HG03575 (cell line): ENCODE results near the gene PCDH15.

Experiments
- ATAC-seq: cut with Tn5 transposase; IDR thresholded peaks from one replicate; pipeline ENCODE4 v1.9.1; 2021; ENCODE audit not compliant: unreplicated experiment, insufficient number of reproducible peaks, low FRiP score; ENCODE audit errors: extremely low read depth

PCDH15 gene

GRCh38 chr10:54065106-54065505 is 735.9 kb downstream of the PCDH15 start:
- no peak for ATAC-seq

DNA sequence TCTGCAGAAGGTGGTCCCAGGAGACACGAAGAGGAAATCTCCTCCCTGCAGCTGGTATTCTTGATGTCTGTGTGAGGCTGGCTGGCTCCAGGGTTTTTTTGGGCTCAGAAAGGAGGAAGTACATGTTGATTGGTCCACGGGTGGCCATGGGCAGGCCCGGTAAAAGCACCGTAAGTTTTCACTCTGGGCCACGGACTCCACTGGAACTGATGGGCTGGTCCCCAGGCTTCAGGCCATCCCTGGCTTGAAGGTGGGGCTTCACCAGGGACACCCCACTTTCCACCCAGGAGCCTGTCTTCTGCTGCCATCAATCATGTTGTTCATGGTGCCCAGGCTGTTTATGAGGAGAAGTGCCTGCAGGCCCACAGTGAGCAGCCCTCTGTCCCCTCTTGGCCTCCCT is 736.8 kb downstream of the PCDH15 start:
- no peak for ATAC-seq

DNA sequence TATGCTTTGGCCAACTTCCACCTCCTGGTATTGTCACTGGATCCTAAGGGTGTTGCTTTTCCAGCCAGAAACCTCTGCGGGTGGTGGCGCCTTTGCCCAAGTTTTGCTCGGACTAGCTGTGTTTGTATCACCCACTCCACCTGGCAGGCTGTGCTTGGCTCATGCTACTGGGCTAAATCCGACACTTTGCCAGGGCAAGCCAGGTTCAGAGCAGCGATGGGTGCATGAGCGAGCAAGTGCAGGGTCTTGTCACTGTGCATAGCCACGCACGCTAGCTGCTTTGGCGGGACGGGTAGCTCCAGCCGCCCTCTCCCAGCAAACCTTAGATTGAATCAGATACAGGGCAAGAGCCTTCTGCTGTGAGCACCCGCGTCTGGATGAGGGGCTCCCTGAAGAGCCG is 737.5 kb downstream of the PCDH15 start:
- no peak for ATAC-seq

- no peak for ATAC-seq
Measured at GRCh38 chr10:54060572-54060971, 740.5 kb downstream of the PCDH15 start.

DNA sequence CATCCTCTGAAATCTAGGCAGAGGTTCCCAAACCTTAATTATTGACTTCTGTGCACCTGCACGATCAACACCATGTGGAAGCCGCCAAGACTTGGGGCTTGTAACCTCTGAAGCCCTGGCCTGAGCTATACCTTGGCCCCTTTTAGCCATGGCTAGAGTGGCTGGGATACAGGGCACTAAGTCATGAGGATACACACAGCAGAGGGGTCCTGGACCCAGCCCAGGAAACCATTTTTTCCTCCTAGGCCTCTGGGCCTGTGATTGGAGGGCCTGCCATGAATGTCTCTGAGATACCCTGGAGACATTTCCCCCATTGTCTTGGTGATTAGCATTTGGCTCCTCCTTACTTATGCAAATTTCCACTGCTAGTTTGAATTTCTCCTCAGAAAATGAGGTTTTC is 743.7 kb downstream of the PCDH15 start:
- no peak for ATAC-seq

DNA sequence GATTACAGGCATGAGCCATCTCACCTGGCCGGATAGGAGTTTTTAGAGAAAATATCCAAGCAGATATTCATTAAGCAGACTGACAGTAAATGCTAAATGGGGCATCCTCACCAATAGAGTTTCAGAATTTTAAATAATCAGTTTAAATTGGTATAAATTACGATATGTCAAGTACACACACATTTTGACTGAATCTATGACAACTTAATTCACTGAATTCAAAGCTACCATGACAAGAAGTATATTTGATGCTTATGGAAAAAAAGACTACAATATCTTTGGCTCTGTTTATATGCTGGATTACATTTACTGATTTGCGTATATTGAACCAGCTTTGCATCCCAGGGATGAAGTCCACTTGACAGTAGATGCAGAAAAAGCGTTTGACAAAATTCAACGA is 774.7 kb downstream of the PCDH15 start:
- no peak for ATAC-seq

DNA sequence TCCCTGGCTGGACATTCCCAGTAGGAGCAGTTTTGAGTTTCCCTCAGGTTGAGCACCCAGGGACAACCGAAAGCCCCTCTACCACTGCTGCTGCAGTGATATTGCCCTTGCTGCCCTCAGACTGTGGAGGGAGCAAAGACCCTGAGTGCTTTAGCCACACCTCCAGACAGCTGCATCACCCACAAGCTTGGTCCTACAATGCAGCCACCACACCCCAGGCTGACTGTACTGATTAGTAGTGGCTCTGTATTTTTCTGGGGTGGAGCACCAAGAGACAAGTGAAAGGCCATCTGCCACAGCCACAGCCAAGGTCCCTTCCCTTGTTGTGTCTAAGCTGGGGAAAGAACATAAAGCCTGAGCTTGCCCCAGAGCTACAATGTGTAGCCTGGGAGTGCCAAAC is 789.9 kb downstream of the PCDH15 start:
- ATAC-seq = no peak

GRCh38 chr10:54010337-54010933 is 790.6 kb downstream of the PCDH15 start:
- no peak for ATAC-seq

DNA sequence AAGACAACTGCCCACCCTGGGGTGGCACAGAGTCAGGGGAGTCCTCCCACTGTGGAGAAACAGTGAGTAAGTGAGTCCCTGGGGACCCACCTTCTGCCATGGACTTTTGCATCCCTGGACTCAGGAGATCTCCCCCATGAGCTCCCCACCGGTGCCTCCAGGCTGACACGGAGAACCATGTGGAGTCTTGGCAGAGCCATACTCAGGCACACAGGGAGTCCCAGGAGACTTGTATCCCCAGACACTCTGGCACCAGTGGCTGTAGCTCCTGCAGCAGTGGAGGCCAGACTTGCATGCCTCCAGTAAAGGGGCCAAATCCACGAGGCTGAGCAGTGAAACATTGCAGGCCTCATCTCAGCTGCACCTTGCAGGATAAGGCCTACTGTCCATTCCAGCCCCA is 791.4 kb downstream of the PCDH15 start:
- no peak for ATAC-seq

GRCh38 chr10:54002077-54002476 is 799.0 kb downstream of the PCDH15 start:
- ATAC-seq = no peak

GRCh38 chr10:53997953-53998352 is 803.1 kb downstream of the PCDH15 start:
- ATAC-seq = no peak

- no peak for ATAC-seq
Measured at GRCh38 chr10:53990799-53991238, 810.2 kb downstream of the PCDH15 start.

DNA sequence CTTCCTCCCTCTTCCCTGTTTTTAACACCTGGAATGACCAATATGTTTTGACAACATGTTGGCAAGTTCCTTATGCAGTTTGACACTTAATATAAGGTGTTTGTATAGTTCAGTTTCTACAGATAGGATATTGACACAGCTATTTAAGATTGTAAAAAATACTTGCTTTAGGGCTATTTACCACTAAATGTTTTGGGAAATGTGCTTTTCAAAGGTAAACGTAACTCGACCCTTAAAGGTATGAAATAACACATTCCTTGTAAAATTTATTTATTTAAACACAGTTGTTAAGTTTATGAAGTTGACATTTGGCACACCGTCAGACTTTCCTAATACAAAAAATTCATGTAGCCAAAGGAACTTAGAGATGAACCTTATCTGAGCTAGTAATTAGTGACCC is 817.6 kb downstream of the PCDH15 start:
- ATAC-seq = no peak

- ATAC-seq = no peak
Measured at GRCh38 chr10:53980210-53980609, 820.8 kb downstream of the PCDH15 start.

- ATAC-seq = no peak
Measured at GRCh38 chr10:53978301-53978700, 822.7 kb downstream of the PCDH15 start.

- ATAC-seq = no peak
Measured at GRCh38 chr10:53977267-53977666, 823.8 kb downstream of the PCDH15 start.

DNA sequence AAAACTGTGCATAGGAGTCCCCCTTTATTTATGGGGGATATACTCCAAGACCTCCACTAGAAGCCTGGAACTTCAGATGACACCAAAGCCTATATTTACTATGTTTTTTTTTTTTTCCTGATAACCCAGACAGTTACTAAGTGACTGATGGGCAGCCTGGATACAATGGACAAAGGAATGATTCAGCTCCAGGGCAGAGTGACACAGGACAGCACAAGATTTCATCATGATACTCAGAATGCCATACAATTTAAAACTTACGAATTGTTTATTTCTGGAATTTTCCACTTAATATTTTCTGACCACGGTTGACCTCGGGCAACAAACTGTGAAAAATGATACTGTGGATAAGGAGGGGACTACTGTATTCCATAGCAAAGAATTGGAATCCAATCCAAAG is 843.6 kb downstream of the PCDH15 start:
- no peak for ATAC-seq

GRCh38 chr10:53955091-53955490 is 845.9 kb downstream of the PCDH15 start:
- no peak for ATAC-seq

- no peak for ATAC-seq
Measured at GRCh38 chr10:53952698-53953630, 848.1 kb downstream of the PCDH15 start.

GRCh38 chr10:53939654-53940053 is 861.4 kb downstream of the PCDH15 start:
- no peak for ATAC-seq
